ENCODE results near the gene MTMR3.
"Not testable (repeated sequence)": the region's sequence is repeated elsewhere in the genome, so short reads cannot be mapped to it uniquely, and the experiment has no call there.

Gene MTMR3

DNA sequence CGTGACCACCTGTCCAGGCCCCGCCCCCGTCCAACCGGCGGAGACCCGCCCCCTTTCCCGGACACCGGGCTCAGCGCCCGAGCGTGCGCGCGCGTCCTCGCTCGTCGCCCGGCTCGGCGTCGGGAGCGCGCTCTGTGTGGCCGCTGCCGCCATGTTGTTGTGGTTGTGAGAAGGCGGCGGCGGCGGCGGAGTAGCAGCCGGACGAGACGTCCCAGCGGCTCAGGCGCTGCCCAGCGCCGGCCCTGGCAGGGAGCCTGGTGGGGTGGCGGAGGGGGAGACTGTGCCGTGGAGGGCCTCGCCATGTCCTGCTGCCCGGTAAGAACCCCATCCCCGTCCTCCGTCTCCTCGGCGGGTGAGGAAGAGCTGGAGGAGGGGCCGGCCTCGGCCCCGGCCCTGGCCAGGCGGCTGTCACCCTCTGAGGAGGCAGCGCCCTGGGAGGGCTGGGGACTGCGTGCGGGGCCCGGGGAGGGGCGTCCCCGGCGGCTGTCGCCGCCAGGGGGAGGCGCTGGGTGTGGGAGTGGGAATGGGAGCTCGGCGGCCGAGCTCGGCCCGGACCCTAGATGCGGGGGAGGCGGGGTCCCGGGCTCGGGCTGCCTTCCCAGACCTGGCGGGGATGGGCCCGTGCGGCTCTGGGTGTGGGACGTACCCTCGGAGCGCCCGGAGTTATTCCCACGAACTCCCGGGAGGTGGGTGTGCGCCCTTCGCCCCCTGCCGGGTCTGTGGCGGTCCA is at the start of gene MTMR3:
MTMR3 (plus strand) TSS at position 130 of the 730 bp plus-strand sequence. CDS start 87,886 bp downstream, outside the sequence.
- peak; percentile 91 for DNase-seq

DNA sequence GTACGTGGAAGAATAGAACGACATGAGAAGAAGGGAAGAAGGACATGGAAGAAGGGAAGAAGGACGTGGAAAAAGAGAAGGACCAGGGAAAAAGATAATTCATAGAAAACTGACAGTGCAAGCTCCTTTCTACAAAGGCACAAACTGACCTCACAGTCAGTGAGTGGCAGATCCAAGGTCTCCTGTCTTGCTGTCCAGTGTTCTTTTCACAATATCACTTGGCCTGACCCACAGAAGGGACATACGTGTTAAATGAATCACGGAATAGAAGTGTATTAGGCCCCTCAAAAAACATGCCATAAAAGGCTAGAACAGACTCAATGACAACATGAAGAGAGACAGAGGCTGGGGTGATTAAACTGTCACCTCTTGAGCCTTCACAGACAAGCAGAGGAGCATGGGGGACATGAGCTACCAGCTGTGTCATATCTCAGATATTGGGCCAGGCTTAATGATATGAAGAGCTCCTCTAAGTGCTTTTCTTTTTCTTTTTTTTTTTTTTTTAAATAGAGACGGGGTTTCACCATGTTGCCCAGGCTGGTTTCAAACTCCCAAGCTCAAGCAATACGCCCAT is 49.5 kb upstream of the MTMR3 start:
- no peak for DNase-seq

DNA sequence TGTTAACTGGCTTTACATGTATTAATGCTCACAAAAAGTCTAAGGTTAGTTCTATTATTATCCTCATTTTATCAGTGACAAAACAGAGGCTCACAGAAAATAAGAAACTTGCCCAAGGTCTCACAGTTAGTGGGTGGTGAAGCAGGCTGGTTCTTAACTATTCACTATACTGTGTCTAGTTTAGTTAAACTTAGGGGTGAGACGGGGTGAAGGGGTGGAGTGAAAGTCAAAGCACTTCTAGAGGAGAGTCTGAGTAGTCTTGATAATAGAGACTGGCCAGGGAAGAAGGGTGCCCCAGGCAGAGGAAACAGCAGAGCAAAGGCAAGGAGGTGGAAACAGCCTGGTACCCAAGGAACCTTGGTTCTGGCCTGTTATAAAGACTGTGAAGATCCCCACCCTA is 48.9 kb upstream of the MTMR3 start:
- no peak for DNase-seq

DNA sequence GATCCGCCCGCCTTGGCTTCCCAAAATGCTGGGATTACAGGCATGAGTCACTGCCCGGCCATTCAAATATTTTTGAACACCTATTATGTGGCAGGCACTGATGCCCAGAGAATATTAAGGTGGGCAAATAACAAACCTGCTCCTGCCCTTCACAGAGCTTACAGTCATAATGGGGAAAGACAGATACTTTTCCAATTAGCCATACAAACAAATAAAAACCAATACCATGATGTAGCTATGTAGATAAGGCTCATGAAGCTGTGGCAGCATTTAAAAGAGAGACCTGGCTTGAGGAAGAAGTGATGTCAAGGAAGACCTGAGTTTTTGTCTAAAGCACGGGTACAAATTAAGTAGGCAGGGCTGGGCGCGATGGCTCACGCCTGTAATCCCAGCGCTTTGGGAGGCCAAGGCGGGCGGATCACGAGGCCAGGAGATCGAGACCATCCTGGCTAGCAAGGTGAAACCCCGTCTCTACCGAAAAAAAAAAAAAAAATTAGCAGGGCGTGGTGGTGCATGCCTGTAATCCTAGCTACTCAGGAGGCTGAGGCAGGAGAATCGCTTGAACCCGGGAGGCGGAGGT is 46.1 kb upstream of the MTMR3 start:
- DNase-seq = not testable (repeated sequence)

DNA sequence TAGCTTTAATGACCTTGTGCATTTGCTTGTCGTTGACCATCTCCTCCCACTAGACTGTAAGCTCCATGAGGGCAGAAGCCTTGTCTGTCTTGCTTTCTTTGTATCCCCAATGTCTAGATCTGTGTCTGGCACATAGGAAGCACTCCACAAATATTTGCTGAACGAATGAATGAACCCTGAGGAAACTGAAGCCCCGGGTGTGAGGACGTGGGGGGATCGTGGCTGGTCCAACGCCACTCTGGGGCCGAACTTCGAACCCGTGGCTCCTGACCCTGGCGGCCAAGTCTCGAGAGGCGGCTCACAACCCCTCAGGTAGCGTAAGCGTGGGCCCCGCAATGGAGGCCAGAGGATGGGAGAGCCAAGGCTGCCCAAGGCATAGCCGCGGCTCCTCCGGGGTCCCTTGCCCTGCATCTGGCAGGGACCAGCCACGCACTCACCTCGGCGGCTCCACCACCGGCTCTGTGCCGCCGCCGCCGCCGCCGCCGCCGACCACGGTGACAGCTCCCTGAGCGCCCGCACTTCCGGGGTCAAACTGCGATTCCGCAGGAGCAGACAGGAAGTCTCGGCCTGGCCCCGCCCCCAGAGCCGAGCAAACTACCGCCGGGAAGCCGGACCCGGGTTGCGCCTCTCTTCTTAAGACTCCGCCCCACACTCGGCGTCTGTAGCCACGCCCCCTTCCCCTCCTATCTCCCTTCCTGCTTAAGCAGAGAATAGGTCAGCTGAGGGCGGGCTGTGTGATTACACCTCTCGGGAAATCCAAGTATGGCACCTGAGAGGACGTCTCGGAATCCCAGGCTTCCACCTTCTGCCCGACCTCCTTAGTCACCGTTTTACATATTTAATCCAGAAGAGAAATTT is 45.0 kb upstream of the MTMR3 start, which contains the start of gene ASCC2:
ASCC2 (minus strand) TSS at position 534 of the 858 bp plus-strand sequence. CDS start 5,949 bp downstream, outside the sequence.
- DNase-seq = peak; percentile 100

DNA sequence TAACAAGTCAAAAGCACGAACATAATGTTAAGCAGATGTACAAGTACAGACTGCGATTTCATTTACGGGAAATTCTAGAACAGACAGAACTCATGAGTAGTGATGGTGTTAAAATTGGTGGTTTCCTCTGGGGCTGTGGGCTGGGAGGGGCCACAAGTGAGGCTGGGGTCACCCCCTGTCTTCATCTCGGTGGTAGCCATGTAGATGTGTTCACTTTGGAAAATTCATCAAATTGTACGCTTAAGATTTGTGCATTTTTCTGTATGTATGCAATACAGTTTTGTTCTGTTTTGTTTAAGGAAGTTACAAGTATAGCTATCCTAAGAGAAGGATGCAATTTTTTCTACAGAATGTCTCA is 44.4 kb upstream of the MTMR3 start:
- DNase-seq = no peak

DNA sequence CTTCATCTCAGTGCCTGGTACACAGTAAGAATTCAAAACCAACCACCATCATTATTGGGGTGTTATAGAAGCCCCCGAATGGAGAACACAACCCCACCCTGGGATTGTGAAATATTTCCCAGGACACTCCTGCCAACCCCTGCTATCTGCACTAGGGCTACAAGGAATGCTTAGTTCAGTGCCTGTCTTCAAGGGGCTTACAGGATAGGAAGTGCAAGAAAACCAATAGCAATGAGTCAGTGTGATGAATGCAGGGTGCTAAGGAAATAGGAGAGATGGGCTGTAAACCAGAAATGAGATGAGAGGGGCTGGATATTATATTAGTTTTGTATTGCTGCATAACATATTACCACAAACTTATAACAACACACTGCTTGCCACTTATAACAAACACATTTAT is 43.9 kb upstream of the MTMR3 start:
- no peak for DNase-seq

DNA sequence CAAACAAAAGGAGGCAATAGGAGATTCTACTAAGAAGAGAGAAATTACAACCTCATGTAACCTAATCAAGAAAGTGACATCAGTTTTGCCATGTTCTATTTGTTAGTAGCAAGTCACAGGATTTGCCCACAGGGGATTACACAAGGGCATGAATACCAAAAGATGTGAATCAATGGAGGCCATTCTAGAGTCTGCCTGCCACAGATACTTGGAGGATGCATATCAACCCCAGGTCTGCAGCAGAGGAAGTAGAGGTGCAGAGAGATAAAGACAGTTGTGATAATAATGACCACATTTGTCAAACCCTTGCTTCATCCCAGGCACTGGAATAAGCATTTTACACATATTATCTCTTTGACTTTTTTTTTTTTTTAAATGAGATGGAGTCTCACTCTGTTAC is 42.5 kb upstream of the MTMR3 start:
- no peak for DNase-seq

DNA sequence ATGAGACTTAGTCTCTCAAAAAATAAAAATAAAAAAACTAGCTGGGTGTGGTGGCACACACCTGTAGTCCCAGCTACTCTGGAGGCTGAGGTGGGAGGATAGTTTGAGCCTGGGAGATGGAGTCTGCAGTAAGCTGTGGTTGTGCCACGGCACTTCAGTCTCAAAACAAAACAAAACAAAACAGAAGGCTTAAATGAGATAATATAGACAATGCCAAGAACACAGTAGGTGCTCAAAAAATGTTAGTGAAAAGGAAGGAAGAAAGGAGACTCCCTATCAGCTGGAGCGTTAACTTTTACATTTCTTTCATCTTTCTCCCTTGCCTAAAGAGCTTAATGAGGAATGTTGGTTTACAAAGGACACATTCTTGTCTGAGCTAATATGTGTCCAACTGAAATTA is 40.8 kb upstream of the MTMR3 start:
- DNase-seq = no peak

DNA sequence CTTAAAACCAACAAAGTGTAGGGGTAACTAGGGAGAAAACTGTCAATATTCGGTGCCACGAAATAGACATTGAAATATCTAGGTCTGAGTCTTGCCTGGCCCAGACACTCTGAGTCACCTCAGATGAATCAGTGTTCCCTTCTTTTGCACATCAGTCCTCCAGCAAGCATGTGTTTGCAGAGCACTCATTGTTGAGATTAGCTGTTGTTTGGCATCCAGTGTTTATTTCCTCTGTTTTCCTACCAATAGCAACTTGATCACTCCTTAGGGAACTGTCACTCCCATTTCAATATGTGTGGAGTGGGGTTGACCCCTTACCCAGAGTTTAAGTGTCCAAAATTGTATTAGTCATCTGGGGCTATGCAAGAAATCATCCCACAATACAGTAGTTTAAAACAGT is 40.2 kb upstream of the MTMR3 start:
- DNase-seq = no peak

DNA sequence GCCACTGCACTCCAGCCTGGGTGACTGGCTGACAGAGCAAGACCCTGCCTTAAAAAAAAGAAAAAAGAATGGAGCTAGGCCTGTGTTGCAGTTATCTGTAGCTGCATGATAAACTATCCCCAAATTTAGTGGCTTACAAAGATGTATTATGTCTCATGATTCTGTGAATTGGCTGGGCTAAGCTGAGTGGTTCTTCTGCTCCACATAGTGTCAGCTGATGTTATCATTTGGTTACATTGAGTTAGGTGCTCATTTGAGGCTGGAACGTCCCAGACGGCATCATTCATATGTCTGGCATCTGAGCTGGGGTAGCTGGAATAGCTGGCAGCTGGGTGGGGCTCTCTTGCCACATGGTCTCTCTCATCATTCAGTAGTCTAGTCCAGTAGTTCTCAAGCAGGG is 36.7 kb upstream of the MTMR3 start:
- no peak for DNase-seq

DNA sequence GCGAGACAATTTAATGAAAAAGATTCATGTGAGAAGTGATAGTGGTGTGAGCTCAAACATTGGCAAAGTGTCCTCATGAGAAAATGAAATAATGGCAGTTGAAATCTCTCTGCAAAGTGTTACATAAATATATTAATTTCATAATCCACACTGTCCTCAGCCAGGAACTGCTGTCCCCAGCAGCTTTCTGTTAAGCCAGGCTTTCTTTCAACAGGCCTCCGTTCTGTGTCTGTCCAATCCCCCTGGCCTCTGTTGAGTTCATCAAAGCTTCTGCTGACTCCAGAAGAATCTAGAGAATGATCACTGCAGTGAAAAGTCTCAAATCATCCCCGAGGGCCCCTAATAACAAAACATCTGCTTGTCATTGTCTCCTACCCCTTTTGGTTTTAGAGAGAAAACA is 34.9 kb upstream of the MTMR3 start:
- no peak for DNase-seq

DNA sequence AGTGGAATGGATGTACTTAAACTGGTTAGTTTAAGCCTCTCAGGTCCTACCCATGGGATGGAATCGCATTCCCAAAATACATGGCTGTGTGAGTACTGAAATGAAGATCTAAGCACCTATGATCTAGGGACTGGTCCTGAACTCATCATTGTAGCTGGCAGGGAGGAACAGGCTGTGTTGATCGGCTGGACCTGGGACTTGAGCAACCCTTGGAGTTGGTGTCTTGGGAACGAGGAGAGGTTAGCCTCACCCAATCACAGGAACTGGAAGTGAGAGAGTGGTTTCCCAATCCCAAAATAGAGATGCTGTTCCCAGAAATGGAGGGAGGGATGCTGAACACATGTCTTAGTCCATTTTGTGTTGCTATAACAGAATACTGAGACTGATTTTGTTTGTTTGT is 28.5 kb upstream of the MTMR3 start:
- DNase-seq = no peak

DNA sequence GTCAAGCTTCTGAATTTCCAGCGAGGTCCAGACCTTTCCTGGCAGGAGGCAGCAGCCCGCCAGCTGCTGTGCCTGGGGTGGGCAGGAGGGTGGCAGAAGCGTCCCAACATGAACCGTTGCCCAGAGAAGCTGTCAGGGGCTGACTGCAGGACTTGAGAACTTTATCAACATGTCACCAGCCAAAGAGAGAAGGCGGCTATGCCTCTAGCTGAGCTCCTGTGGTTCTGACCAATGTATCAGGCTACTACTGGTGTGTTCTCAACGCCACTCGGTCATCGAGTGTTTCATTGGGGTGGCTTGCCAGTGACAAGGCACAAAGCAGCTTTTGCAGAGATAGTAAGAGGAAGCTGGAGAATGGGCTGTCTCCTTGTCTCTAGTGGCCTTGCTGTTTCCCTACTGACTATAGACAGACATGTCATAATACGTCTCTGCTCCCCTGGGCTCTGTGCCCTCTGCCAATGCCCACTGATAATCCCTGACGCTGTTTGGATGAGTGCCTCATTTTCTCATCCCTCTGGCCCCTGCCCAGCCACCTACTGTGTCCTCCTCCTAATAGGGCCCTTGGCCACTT is 27.3 kb upstream of the MTMR3 start:
- DNase-seq = no peak

DNA sequence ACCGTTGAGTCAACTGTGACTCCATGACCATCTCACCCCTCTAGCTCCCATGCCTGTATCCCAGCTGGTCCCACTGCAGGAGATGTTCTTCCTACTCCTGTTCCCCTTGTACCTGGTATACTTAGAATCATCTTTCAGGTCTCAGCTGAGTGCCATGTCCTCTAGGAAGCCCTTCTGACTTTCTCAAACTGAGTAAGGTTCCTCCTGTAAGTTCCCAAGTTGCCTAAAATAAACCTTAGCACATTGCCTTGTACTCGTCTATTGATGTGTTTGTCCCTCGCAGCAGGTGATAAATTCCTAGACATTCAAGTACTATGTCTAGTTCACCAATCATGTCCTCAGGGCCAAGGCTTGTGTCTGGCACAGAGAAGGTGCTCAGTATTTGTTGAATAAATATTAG is 26.5 kb upstream of the MTMR3 start:
- DNase-seq = no peak

DNA sequence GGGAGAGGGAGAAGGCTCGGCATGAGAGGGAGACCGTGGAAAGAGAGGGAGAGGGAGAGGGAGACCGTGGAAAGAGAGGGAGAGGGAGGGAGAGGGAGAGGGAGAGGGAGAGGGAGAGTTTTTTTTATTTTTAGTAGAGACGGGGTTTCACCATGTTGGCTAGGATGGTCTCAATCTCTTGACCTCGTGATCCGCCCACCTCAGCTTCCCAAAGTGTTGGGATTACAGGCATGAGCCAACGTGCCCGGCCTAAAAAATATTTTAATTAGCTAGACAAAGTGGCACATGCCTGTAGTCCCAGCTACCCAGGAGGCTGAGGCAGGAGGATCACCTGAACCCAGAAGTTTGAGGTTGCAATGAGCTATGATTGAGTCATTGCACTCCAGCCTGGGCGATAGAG is 23.9 kb upstream of the MTMR3 start:
- not testable (repeated sequence) for DNase-seq

DNA sequence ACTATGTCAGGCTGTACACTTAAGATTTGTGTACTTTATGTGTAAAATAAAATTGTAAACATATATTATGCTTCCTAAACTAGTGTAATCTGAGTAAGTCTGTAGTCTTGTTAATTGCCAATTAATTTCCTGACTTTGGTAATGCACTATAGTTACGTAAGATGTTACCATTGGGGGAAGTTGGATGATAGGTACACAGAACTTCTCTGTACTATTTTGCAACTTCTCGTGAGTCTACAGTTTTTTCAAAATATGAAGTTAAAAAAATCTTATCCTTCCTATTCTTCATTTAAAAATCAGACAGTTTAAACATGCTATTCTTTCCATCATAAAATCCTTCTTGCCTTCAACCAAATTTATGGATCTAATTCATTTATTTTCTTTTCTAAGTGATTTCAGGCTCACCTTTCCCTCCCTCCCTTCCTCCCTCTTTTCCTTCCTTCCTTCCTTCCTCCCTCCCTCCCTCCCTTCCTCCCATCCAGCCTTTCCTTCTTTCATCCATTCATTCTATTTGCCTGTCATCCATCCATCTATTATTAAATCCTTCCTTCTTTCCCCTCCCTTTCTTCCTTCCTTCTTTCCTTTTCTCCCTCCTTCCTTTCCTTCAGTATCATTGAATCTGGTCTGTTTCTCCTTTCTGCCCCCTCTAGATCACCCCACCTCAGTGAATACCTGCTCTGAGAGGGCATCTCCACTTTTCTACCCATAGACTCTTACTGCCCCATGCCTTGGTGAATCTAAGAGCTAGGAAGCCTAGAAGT is 22.8 kb upstream of the MTMR3 start:
- DNase-seq = no peak

DNA sequence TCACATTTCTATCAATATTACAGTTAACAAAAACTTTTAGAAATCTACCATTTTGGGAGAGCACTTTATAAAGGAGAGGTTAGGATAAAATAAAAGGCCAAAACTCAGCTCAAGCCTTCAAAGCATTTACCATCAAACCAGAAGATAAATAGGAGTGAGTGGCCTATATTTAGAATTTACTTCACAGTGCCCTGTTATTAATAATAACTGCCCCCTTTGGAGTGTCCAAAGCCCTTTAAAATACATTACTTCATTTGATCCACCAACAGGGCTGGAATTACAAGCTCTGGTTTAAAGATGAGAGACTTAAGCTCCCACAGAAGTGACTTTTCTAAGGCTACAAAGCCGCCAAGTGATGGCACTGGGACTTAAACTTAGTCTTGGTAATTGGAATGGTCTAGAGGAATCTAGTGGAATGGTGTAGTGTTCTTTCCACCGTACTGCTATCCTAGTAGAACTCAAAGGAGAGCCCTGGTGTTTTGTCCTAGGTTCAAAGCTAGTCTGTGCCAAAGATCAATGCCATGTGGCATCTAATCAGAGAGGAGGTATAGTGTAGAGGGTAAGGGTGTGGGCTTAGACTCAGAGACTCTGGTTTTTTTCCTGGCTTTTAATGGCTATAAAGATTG is 21.2 kb upstream of the MTMR3 start:
- DNase-seq = no peak

DNA sequence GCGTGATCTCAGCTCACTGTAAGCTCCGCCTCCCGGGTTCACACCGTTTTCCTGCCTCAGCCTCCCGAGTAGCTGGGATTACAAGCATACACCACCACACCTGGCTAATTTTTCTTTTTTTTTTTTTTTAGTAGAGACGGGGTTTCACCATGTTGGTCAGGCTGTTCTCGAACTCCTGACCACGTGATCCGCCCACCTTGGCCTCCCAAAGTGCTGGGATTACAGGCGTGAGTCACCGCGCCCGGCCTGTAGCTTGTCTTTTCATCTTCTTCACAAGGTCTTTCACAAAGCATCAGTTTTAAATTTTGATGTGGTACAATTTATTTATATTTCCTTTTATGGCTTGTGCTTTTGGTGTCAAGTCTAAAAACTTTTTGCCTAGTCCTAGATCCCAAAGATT is 17.4 kb upstream of the MTMR3 start:
- DNase-seq = not testable (repeated sequence)

DNA sequence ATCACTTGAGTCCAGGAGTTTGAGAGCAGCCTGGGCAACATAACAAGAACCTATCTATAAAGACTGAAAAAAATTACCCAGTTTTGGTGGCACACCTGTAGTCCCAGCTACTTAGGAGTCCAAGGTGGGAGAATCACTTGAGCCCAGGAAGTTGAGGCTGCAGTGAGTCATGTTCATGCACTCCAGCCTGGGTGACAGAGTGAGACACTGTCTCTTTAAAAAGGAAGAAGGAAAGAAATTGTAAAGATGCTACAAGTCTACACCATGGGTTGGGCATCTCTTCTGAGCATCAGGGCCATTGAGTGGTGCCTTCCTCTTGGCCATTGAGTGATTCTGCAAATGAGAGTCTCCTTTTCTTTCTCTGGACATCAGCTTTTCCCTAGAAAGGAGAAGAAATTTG is 15.7 kb upstream of the MTMR3 start:
- DNase-seq = no peak

DNA sequence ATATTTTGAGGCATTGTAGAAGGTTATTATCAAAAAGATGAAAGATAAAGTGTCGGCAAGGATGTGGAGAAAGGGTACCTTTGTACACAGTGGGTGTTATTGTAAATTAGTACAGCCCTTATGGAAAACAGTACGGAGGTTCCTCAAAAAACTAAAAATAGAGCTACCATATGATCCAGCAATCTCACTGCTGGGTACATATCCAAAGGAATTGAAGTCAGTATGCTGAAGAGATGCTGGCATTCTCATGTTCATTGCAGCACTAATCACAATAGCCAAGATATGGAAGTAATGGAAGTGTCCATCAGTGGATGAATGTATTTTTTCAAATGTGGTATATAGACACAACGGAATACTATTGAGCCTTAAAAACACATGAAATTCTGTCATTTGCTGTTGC is 15.1 kb upstream of the MTMR3 start:
- DNase-seq = no peak

DNA sequence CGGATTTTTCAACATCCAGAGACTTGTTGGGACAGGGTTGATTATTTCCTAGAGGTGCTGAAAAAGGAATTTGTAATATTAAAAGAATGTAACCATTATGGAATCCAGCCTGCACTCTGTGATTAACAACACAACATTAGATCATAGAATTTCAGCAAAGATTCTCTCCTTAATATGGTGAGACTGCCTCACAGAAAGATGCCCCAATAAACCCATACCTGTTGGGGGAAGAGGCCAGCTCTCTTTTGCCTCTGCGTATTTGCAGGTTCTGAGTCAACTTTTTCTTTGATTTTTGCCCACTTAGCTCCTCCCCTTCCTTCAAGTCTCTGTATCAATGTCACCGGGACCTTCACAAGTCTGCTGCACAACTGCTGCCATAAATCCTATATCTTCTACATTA is 12.4 kb upstream of the MTMR3 start:
- no peak for DNase-seq
